ENCODE results near the gene COL1A1.
A peak's percentile ranks its signal among the peaks of the same experiment; 100 is the strongest.

The COL1A1 gene

DNA sequence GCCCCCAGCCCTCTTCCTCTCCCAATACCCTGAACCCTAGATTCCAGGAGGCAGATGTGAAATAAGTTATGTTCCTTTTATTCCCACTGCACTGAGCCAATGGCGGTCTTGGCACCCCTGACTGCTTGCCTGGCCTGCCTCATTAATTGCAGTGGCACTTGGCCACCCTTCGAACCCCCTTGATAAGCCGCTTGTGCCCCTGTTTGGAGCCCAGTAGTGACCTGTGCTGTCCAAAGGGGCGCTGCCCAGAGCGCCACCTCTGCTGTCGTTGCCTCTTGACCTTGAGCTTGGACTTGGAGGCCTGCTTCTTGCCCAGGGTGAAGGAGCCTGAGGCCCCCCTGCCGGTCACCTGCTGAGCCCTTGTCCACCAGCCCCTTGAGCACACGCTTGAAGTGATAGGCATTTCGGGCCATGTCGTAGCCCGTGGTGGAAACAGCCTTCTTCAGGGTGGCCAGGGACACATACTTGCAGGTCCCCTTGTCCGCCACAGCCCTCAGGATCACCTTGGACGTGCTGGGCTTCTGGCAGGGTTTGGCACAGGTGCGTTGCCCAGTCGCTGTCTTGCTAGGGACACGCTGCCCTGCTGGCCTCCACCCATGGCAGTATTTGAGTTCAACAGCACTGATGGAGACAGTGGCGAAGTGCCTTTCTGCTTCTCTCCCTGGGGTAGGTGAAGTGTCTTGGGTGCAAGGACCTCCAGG lies 29.9 kb downstream of the COL1A1 start:
- DNase-seq = no peak

DNA sequence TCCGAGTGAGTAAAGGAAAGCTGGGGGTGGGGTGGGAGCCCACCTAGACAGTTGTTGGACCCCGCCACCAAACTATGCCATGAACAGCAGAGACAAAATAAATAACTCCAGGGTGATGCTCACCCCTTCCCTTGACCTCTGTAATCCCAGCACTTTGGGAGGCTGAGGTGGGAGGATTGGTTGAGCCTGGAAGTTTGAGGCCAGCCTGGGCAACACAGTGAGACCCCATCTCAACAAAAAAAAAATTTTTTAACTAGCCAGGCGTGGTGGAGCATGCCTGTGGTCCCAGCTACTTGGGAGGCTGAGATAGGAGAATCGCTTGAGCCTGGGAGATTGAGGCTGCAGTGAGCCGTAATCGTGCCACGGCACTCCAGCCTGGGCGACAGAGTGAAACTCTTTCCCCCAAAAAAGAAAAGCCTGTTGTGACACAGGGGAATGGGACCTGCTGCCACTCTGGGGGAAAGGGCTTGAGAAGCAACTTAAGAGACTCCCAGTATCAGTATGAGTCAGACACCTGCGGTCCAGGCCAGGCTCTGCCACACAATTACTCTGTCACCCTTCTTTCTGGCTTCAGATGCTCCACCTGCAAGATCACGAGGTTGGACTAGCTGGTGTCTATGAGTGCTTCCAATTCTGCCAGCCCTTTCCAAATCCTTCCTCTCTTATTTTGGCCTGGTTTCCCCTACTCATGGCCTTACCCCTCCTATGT lies 30.6 kb downstream of the COL1A1 start:
- DNase-seq = peak in 1 of 2 experiments; percentile 34

DNA sequence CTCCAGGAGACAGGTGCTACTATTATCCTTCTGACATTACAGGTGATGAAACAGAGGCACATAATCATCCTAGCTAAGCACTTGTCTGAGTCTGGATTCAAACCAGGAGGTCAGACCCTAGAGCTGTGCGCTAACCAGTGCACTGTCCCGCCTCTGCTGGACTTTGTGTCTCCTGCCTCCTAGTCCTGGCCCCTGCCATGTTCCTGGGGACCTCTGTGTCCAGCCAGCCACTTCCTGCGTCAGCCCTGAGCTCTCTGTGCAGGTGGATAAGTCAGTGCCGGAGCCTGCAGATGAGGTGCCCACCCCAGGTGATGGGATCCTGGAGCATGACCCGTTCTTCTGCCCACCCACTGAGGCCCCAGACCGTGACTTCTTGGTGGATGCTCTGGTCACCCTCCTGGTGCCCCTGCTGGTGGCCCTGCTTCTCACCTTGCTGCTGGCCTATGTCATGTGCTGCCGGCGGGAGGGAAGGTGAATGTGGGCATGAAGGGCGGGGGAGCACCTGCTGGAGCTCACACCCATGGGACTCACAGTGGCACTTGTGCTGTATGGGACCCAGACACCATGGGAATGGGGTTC lies 31.5 kb downstream of the COL1A1 start:
- no peak for DNase-seq

DNA sequence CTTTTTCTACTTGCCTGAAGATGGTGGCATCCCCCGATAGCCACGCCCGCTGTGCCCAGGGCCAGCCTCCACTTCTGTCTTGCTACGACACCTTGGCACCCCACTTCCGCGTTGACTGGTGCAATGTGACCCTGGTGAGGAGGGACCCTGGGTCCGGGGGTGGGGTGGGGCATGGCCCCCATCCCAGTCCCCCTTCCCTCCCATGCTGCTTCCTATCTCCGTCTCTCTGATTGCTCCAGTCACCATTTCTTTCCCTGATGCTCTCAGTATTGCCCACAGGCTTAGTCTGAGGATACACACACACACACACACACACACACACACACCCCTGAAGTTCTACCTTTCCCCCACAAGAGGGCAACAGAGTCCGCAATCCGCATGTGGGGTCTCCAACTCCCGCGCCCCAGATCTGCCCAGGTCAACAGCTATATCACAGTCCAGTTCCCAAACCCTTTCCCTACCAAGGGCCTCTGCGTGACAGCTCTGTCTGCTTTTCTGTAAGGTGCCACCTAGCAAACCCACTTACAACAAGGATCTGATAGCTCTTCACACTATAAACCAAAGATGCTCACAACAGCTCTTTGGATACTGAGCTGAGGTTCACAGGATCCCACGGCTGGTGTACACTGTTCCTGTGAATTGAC lies 32.2 kb downstream of the COL1A1 start:
- peak; percentile 45 to 56 for DNase-seq

DNA sequence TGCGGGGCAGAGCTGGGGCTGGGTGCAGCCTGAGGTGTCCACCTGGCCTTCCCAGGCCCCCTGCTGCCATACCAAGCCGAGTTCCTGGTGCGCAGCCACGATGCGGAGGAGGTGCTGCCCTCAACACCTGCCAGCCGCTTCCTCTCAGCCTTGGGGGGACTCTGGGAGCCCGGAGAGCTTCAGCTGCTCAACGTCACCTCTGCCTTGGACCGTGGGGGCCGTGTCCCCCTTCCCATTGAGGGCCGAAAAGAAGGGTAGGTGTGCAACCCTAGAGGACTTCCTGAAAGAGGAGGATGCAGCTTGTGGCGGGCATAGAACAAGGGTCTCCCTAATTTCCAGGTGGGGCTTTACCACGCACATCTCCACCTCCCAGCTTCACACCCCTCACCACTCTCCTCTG lies 33.1 kb downstream of the COL1A1 start:
- no peak for DNase-seq

DNA sequence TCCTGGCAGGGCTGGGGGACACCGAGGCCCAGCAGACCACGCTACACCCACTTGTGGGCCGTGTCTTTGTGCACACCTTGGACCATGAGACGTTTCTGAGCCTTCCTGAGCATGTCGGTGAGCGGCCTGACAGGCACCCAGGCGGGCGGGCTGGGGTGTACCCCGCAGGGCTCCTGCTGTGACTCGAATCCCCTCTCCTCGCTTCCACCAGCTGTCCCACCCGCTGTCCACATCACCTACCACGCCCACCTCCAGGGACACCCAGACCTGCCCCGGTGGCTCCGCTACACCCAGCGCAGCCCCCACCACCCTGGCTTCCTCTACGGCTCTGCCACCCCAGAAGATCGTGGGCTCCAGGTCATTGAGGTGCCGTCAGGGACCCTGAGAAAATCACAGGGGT lies 34.1 kb downstream of the COL1A1 start:
- no peak for DNase-seq

DNA sequence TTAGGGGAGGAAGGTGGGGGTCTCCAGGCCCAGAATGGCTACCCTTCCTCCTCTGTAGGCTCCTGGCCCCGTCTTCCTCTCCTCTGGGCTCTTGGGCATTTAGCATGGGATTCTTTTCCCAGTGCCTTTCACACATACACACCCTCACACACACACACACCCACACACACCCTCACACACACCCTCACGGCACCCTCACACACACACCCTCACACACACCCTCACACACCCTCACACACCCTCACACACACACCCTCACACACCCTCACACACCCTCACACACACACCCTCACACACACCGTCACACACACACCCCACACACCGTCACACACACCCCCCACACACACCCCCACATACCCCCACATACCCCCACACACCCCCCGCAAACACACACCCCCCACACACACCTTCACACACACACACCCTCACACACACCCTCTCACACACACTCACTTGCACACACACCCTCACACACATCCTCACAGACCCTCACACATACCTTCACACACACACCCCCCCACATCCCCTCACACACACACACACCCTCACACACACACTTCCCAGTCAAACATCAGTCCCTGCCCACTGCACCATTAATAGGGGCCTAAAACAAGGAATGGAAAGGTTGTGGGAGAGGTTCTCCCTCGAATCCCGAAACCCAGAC lies 34.8 kb downstream of the COL1A1 start:
- DNase-seq = no peak

DNA sequence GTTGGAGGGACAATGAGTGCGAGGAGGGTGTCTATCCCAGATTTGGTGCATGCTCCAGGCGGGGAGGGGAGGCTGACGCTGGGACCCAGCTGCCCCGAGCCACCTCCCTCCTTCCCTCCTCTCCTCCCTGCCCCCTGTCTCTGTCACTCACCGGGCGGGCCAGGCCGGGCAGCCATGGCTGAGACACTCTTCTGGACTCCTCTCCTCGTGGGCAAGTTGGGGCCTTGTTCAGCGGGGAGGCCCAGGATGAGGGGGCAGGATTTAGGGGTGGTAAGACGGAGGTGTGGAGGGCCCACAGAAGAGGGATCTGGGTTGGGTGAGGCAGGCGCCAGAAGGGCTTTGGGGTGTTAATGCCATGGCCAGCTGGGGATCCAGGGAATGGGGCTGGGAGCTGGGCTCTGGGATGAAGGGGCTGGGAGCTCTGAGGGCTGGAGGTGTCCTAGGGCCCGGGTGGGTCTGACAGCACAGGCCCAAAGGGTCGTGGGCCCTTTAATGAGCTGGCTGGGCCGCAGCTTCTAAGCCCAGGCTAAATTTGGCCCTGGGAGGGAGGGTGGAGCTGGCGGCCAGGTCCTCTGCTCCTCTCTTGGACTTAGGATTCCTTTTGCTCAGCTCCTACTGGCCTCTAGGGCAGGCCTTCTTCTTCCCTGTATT lies 35.4 kb downstream of the COL1A1 start, which contains the start of gene SGCA:
TSS of gene SGCA (plus strand) at position 139 of the 651 bp plus-strand sequence. CDS start at position 175, 36 bp downstream.
- no peak for DNase-seq

DNA sequence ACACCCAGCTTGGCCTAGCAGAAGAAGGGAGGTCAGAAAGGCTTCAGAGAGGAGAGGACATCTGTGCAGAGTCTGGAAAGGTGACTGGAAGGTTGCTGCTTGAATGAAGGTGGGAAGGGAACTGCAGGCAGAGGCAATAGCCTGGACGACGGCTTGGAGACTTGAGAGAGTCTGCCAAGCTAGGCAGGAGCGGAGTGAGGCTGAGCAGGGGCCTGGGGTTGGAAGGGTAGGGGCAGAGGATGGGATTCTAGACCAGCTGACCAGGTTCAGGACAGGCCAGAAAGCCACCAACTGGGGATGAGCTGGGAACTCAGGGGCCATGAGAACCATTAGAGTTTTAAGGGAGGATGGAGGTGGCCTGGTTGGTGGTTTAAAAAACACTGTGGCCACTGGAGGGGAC lies 36.0 kb downstream of the COL1A1 start:
- no peak for DNase-seq

DNA sequence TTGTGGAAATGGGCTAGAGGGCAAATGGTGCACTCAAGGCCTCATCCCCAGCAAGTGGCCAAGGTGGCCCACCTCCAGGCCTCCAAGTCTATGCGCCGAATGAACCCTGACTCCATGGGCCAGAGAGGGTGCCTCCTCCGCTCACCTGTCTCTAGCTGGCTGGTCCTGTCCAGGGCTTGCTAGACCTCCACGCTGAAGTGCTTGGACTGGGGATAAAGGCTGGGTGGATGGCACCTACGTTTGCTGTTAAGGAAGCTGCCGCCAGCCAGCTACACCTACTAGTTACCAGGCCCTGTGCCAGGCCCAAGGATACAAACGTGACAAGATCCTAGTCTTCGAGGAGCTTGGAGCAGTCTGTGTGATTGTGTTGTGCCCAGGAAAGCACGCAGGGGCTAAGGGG lies 36.4 kb downstream of the COL1A1 start:
- no peak for DNase-seq

DNA sequence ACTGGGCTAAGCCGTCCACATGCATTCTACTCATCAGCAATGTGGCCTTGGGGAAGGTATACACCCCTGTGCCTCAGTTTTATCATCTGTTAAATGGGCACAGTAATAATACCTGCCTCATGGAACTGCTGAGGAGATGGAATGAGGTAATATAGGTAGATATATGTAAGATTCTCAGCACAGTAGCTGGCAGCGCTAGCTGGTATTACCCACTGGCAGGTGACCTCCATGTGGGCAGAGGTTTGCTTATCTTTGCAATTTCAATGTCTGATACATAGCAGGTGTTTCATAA lies 36.8 kb downstream of the COL1A1 start:
- no peak for DNase-seq

DNA sequence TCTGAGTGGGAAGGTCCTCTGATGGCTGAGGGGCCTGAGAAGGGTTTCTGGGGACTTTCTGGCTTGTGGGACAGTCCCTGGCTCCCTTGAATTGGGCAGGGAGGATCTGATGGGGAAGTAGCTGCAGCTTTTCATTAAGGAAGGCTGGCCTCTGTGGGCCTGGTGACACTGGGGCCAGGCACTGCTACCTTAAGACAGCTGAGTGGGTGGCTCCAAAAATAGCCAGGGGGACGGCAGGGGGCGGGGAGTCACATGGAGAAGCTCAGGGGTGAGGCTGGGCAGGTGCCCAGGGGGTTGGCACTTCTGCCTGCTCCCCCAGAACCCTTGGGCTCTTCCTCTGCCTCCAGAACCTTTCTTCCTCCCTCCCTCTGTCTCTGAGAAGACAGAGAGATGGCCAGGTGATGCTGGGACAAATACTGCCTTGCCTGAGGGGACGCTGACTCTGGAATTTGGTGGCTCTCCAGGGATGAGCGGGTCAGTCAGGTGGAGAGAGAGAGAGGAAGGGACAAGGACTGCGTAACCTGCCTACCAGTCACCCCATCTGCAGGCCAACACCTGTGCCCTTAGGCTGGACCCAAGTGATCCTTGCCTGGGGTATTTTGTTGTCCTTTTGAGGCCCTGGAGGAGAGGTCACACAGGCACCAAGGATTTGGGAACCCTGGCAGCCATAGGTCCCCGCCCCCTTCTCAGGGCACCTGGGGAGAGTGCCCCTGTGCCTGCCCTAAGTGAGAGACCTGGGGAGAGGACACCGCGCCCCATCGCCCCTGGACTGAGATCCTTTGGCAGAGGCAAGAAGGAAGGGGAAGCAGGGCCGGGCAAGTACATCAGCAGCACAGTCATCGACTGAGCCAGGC lies 37.4 kb downstream of the COL1A1 start:
- DNase-seq = peak in 1 of 2 experiments; percentile 20

DNA sequence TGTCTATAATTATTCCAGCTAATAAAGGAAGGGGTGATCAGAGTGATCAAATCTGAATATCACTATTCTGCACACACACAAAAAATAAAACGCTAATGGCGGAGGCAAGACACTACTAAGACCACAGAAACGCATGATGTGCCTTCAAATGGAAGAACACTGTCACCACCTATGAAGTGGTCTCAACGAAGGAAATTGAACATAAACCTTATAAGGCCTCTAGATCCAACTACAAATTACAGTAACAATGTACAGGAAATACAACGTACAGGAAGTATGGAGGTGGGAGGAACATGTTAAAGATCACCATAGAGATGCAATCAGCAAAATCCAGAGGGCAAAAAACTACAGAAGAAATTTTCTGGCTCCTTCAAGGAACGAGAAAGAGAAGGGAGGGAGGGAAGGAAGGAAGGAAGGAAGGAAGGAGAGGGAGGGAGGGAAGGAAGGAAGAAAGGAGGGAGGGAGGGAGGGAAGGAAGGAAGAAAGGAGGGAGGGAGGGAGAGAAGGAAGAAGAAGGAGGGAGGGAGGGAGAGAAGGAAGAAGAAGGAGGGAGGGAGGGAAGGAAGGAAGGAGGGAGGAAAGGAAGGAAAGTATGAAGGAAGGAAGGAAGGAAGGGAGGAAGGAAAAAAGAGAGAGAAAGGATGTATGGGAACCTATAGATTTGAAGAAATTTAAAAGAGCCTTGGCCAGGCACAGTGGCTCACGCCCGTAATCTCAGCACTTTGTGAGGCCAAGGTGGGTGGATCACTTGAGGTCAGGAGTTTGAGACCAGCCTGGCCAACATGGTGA lies 38.8 kb downstream of the COL1A1 start:
- DNase-seq = no peak

DNA sequence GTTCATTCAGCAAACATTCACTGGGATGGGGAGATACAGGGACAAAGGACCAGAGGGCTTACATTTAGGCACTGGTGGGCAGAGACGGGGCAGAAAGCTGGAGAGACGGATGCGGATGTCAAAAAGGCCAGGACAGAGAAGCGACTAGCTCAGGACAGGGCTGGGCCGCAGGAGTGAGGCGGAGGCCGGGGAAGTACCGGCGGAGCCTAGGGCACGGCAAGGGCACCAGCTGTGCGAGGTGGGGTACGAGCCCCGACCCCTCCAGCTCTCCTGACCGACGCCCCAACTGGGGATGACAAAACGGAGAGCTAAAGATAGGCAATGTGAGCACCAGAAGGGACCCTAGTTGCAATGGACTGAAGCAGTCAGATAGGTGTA lies 39.5 kb downstream of the COL1A1 start:
- DNase-seq = no peak

DNA sequence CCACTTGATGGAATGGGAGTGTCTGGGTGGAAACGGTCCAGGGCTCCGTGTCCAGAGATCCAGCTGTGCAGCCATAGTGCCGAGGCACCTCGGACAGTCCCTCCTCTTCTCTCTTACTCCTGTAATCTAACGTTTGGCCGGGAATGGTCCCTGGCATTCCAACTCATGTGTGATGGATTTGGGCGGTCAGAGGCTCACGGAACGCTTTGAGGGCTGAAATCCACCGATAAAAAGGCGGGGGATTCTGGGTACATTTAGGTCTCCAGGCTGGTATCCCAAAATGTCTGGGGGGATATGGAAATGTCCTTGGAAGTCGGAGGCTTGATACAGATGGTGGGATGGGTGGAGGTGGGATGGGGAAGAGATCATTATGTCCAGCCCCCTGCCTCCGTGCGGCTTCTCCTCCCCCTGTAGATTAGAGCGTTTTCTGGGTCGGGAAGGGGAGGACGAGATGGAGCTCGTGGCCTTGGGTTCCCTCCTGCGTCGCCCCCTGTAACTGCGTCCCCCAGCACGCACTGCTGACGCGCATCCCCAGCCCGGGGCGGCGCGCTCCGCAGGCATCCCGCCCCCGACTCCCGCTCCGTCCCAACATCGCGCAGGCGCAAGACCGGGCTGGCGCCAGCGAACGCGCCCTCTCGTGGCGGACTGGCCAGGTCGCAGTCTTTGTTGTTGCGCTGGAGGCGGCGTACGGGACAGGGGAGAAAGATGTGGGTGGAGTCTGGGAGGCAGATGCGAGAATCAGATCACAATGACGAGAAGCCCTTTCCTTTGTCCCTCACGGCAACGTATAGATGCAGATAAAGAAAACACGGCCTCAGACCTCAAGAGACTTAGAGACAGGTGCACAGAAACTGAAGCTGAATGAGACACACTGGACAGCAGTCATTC lies 40.2 kb downstream of the COL1A1 start:
- peak; percentile 96 to 97 for DNase-seq

DNA sequence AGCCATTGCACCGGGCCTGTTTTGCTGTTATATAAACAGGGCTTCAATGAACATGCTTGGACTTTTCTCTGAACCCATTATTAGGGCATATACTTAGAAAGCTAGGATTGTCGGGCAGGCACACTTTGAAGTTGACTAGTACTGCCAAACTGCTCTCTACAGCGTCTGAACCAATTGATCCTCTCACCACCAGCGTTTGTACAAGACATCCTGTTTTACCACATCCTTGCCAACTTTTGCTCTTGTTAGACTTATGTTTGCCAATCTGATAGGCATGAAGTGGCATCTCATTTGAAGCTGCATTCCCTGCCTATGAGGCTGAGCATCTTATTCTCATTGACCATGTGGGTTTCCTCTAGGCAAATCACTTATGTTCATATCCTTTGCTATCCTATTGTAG lies 43.5 kb downstream of the COL1A1 start:
- DNase-seq = no peak

DNA sequence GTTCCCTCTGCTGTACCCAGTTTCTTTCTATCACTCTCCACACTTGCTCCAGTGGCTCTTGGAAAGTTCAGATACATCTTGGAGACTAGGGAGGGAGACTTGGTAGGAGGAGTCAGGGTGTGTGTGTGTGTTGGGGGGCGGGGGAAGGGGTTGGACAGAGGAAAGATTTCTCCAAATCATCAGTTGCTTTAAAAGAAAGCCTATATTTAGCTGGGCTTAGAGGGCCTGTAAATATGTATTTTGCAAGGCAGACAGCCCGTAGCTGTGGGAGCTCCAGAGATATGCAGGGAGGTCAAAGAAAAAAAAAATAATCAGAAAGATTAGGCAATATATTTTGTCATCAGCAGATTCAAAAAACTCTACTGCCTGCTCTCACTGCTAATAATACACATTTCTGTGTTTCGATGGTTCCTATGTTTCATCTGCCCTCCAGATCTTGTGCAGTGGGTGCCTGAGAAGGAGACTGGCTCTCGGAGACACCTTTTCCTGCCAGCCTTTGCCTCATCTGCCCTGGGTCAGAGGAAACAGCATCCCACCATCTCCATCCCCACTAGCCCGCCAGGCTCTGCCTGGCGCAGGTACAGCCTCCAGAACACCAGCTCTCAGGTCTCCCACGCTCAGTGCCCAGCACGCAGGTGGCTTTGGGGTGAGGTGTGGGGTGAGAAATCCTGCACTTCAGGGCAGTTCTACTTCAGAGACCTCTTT lies 46.2 kb downstream of the COL1A1 start:
- DNase-seq = no peak

DNA sequence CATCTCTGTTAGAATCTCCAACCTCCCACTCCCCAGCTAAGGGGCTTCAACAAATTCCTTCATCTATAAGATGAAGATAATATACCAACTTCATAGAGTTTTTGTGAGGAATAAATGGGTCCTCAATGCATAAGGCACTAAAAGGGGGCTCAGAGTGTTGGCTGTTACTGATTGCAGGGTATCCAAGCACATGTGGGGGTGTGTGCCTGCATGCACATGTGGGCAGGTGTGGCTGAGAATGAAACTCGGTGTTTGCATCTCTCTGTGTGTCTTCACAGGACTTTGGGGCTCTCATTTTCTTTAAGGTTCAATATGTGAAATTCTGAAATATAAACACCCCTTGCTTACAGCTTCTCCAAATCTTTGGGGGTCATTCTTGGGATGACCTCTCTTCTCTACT lies 46.8 kb downstream of the COL1A1 start:
- no peak for DNase-seq

Measured in activated CD4-positive, alpha-beta T cell treated with anti-CD3 and anti-CD28 coated beads, Interleukin-2, amount 50 U/mL, for 48 hours (primary cell).